A549 treated with Hydrocortisone at 1 μM for 4 hours (cell line): ENCODE data around the gene SLC15A3. TPM values are rescaled to one million over a fixed set of nuclear protein-coding genes. Genes with fewer than 3 reads are reported as not detected.

Experiments
- total RNA-seq: library from RNA; stranded (reverse); fragments of 200-300 nt; extraction: Qiagen RNA extraction; gene quantifications from 5 replicates; pipeline ENCODE4 v1.2.3, GENCODE V29; 2022

The SLC15A3 gene
- not detected in 5 replicates for total RNA-seq

GRCh38 chr11:60951904-60952741 lies at the start of gene SLC15A3:
Gene SLC15A3, minus strand, starts transcription at chr11:60952176. Its CDS starts 625 bp downstream, at chr11:60951551.

GRCh38 chr11:60971520-60971919 lies 19.5 kb upstream of the SLC15A3 start, which contains the start of gene CD6:
Gene CD6, plus strand, starts transcription at chr11:60971680. Its CDS starts 186 bp downstream, at chr11:60971866.

GRCh38 chr11:60924110-60924905 lies 27.7 kb downstream of the SLC15A3 start, which contains the start of gene TMEM132A:
Gene TMEM132A, plus strand, starts transcription at chr11:60924460. Its CDS starts 174 bp downstream, at chr11:60924634.

GRCh38 chr11:60913793-60914632 lies 38.0 kb downstream of the SLC15A3 start, which contains the start of gene TMEM109:
Gene TMEM109, plus strand, starts transcription at chr11:60914158. Its CDS starts 5,536 bp downstream, at chr11:60919694.

GRCh38 chr11:60906132-60906972 lies 45.6 kb downstream of the SLC15A3 start, which contains the start of gene PRPF19:
Gene PRPF19, minus strand, starts transcription at chr11:60906585. Its CDS starts 203 bp downstream, at chr11:60906382.

Other genes starting within 250 kb of the SLC15A3 start
- not detected in 5 replicates for gene MS4A18, start 227.5 kb downstream of the SLC15A3 start, total RNA-seq
- gene MS4A15, start 195.3 kb downstream of the SLC15A3 start, total RNA-seq, result 0.07 TPM in 1 of 5 replicates, not detected in the others
- not detected in 5 replicates for gene MS4A10, start 166.8 kb downstream of the SLC15A3 start, total RNA-seq
- 89.0 to 107 TPM (median 95.4 TPM) in 5 replicates for gene CCDC86, start 110.1 kb downstream of the SLC15A3 start, total RNA-seq
- gene PTGDR2, start 96.2 kb downstream of the SLC15A3 start, total RNA-seq, result 0.03 to 0.12 TPM (median 0.05 TPM) in 4 of 5 replicates, not detected in the other
- 0.14 to 0.46 TPM (median 0.28 TPM) in 5 replicates for gene ZP1, start 84.6 kb downstream of the SLC15A3 start, total RNA-seq
- gene PRPF19, start 45.6 kb downstream of the SLC15A3 start, total RNA-seq, result 168 to 186 TPM (median 176 TPM) in 5 replicates
- 107 to 134 TPM (median 124 TPM) in 5 replicates for gene TMEM109, start 38.0 kb downstream of the SLC15A3 start, total RNA-seq
- gene TMEM132A, start 27.7 kb downstream of the SLC15A3 start, total RNA-seq, result 92.5 to 131 TPM (median 123 TPM) in 5 replicates
- 0.08 to 0.22 TPM (median 0.21 TPM) in 5 replicates for gene CD6, start 19.5 kb upstream of the SLC15A3 start, total RNA-seq
- not detected in 5 replicates for gene CD5, start 150.3 kb upstream of the SLC15A3 start, total RNA-seq
- gene VPS37C, start 209.2 kb upstream of the SLC15A3 start, total RNA-seq, result 16.4 to 18.2 TPM (median 17.6 TPM) in 5 replicates